GM12878 (cell line): Measurements from ENCODE around the gene COL4A2. TPM values are rescaled to one million over a fixed set of nuclear protein-coding genes. Genes with fewer than 3 reads are reported as not detected.

ENCODE experiments used
- ATAC-seq: fragments of 200-7000 bp; cut with Tn5 transposase; 3 replicates; pipeline ENCODE4 v1.9.1; 2020; ENCODE audit warnings: mild to moderate bottlenecking, moderate library complexity
- BruUV-seq: library from RNA; stranded (reverse); fragments of 400-500 nt; replicated peaks from 2 replicates; lab custom pipeline; 2021; lab: Mats Ljungman, UMichigan
- CTCF ChIA-PET: fragments of 300-600 bp; sonication (Branson Sonifier 250); formaldehyde crosslinking; extraction: SDS; loops from one replicate; lab custom pipeline; 2021; ENCODE audit warnings: inconsistent platforms; lab: Yijun Ruan, JAX
- POLR2A ChIA-PET: fragments of 350-600 bp; formaldehyde crosslinking; extraction: SDS; loops from one replicate; lab custom pipeline; 2021; ENCODE audit warnings: inconsistent platforms; lab: Charles Lee
- RAD21 ChIA-PET: fragments of 300-600 bp; sonication (Branson Sonifier 250); formaldehyde crosslinking; loops from one replicate; lab custom pipeline; 2023; ENCODE audit warnings: antibody characterized with exemption; ENCODE audit not compliant: unreplicated experiment; lab: Charles Lee
- SMC1A ChIA-PET: fragments of 300-600 bp; sonication (Branson Sonifier 250); formaldehyde crosslinking; loops from one replicate; lab custom pipeline; 2023; ENCODE audit not compliant: unreplicated experiment, uncharacterized antibody; lab: Charles Lee
- DNase-seq: peaks from one replicate; pipeline ENCODE4 v3.0.0-alpha.2; 2011; ENCODE audit warnings: low read depth, low spot score
- FAIRE-seq: peaks from 3 replicates; lab custom pipeline; 2011; peaks lifted over from hg19 to GRCh38; lab: Jason Lieb, UNC
- H2AFZ ChIP-seq: 2 replicates; pipeline ENCODE4 v1.6.0; 2011; ENCODE audit warnings: low read depth, low read length, control low read depth; ENCODE audit not compliant: control insufficient read depth
- H3K27ac ChIP-seq: 2 replicates; pipeline ENCODE4 v1.5.1; 2011; ENCODE audit warnings: control low read depth; ENCODE audit not compliant: control insufficient read depth, insufficient read depth
- H3K27me3 ChIP-seq, 2 experiments: replicated peaks in 1 of 2; 2 replicates each; pipeline versions ENCODE4 v1.6.0 to v1.6.1; 2011; ENCODE audit warnings: low read length in 1 of 2; ENCODE audit not compliant: control insufficient read depth in 2 of 2, insufficient read depth in 2 of 2
- H3K36me3 ChIP-seq, 2 experiments: 2 replicates each; pipeline ENCODE4 v1.5.1; 2011; ENCODE audit warnings: low read length in 1 of 2; ENCODE audit not compliant: control insufficient read depth in 2 of 2, insufficient read depth in 2 of 2
- H3K4me1 ChIP-seq: 2 replicates; pipeline ENCODE4 v1.6.1; 2011; ENCODE audit warnings: mild to moderate bottlenecking, low read length, moderate library complexity, mixed read lengths; ENCODE audit not compliant: control insufficient read depth, insufficient read depth
- H3K4me2 ChIP-seq: 2 replicates; pipeline ENCODE4 v1.6.0; 2011; ENCODE audit warnings: control low read depth; ENCODE audit not compliant: control insufficient read depth, insufficient read depth
- H3K4me3 ChIP-seq: fragments of 200-600 bp; sonication (generic); 2 replicates; pipeline ENCODE4 v1.5.1; 2016
- H3K79me2 ChIP-seq: 2 replicates; pipeline ENCODE4 v1.6.0; 2011; ENCODE audit warnings: low read length; ENCODE audit not compliant: control insufficient read depth, insufficient read depth
- H3K9ac ChIP-seq: 2 replicates; pipeline ENCODE4 v1.8.0; 2011; ENCODE audit warnings: low read length, control low read depth, mixed read lengths; ENCODE audit not compliant: control insufficient read depth, insufficient read depth
- H3K9me3 ChIP-seq: replicated peaks from 3 replicates; pipeline ENCODE4 v1.5.1; 2011; ENCODE audit warnings: mild to moderate bottlenecking, low read length; ENCODE audit not compliant: control insufficient read depth, insufficient read depth
- H4K20me1 ChIP-seq: 2 replicates; pipeline ENCODE4 v1.6.0; 2011; ENCODE audit not compliant: control insufficient read depth, insufficient read depth
- E2F8 ChIP-seq: fragments of 450-650 bp; IDR thresholded peaks from 2 replicates; pipeline ENCODE4 v1.6.1; 2018; ENCODE audit warnings: mild to moderate bottlenecking, low read depth, moderate library complexity; ENCODE audit not compliant: partially characterized antibody
- FOXK2 ChIP-seq: fragments of 450-650 bp; IDR thresholded peaks from 2 replicates; pipeline ENCODE4 v1.6.1; 2017; ENCODE audit warnings: mild to moderate bottlenecking, moderate library complexity
- POU2F2 ChIP-seq: IDR thresholded peaks from 3 replicates; pipeline ENCODE4 v1.6.1; 2011; ENCODE audit warnings: low read depth, mild to moderate bottlenecking, low read length, borderline replicate concordance
- RBBP5 ChIP-seq: fragments of 200-600 bp; sonication (generic); conservative IDR thresholded peaks from 2 replicates; pipeline ENCODE4 v1.6.1; 2016
- TCF7 ChIP-seq: IDR thresholded peaks from 2 replicates; pipeline ENCODE4 v1.6.1; 2014; ENCODE audit warnings: antibody characterized with exemption, borderline replicate concordance
- WGBS: methylation state at CpG from one replicate; pipeline ENCODE4 v1.1.6; 2016; ENCODE audit warnings: low lambda C conversion rate; ENCODE audit not compliant: insufficient replicate concordance, insufficient coverage; ENCODE audit errors: missing lambda C conversion rate; 5-methylcytosine and 5-hydroxymethylcytosine counted together
- in situ Hi-C: fragments of 300-500 bp; cut with MboI; formaldehyde crosslinking; loops from 9 replicates; pipeline ENCODE4 v1.14.3; 2018; ENCODE audit warnings: mixed read lengths
- intact Hi-C: fragments of 100-400 bp; cut with micrococcal nuclease; formaldehyde crosslinking; loops from one replicate; pipeline ENCODE4 v1.14.2; 2022; ENCODE audit not compliant: unreplicated experiment
- polyA plus RNA-seq, 11 experiments: library from polyadenylated mRNA; depleted of rRNA in 4 of 11; unstranded in 6 of 11; stranded (reverse) in 5 of 11; fragments of >200 nt; fragmentation: Nextera tagmentation in 4 of 11; fragmentation: Illumina TruSeq in 1 of 11; extraction: Ambion mirVana in 4 of 11; extraction: Trizol in 1 of 11; gene quantifications; 1 replicate in 1 of 11; 2 replicates in 10 of 11; pipeline versions ENCODE4 v1.2.1 to v1.2.3, GENCODE V29; 2011 to 2016; ENCODE audit warnings: inconsistent platforms in 2 of 11, missing spikeins in 2 of 11, low read depth in 1 of 11
- total RNA-seq, 4 experiments: library from RNA; depleted of rRNA in 3 of 4; stranded (reverse); fragments of >200 nt in 3 of 4; fragmentation: Illumina TruSeq in 1 of 4; extraction: Trizol in 1 of 4; gene quantifications; 2 replicates each; pipeline versions ENCODE4 v1.2.1 to v1.2.3, GENCODE V29; 2013 to 2021

COL4A2 gene
- total and polyA plus RNA-seq, 10 of the 15 experiments (the other 5 are each of a cell fraction or from before 2014, with no cell fraction given), result 0.16 to 1.6 (median 0.62) TPM; not detected in 3

- ATAC-seq (peak; percentile 54), DNase-seq (no peak), FAIRE-seq (no peak)
- ChIA-PET SMC1A (interaction anchor here (0.7 to 1.7 kb wide), 8 partner anchors 10 to 90 kb away, joined by 3 to 10 read pairs (median 4); no protein-coding TSS in a partner anchor), CTCF (interaction anchor here (1.2 to 1.8 kb wide), 5 partner anchors 10 to 90 kb away, joined by 3 to 11 read pairs (median 3); no protein-coding TSS in a partner anchor), POLR2A (interaction anchor here (0.7 to 1.0 kb wide), 2 partner anchors 9 to 18 kb away, joined by 3 read pairs; no protein-coding TSS in a partner anchor), RAD21 (interaction anchor here (1.0 to 2.8 kb wide), 3 partner anchors 16 to 57 kb away, joined by 3 to 11 read pairs (median 3); no protein-coding TSS in a partner anchor)
- Histone ChIP-seq H3K9ac (no peak overlapping the region), H3K36me3 (no peaks in the 10 kb centered on the region), H3K27ac (no peak overlapping the region), H3K4me1 (no peaks in the 10 kb centered on the region; the same call in 1 of the 2 replicates), H2AFZ (no peak overlapping the region), H3K27me3 (peaks cover 0 to 2% of the 10 kb centered on the region in 2 experiments; a peak in 1 of 4 replicates), H3K79me2 (no peaks in the 10 kb centered on the region), H4K20me1 (no peaks in the 10 kb centered on the region), H3K4me3 (no peak overlapping the region), H3K9me3 (no peaks in the 10 kb centered on the region), H3K4me2 (no peak overlapping the region)
- in situ Hi-C loops (no loop called here), intact Hi-C loops (loop anchor here (1.0 kb wide), 1 partner anchor 58 kb away; no protein-coding TSS in a partner anchor)
- BruUV-seq, result no TSS peak
- WGBS, result 51% methylated on average over 6 of the region's 6 CpGs
- TF ChIP-seq FOXK2 (no peak), POU2F2 (no peak), E2F8 (no peak), RBBP5 (no peak), TCF7 (no peak)
Measured at GRCh38 chr13:110354123-110354627, 47.1 kb downstream of the COL4A2 start.
